ENCODE results near the gene PCSK4.

The PCSK4 gene

GRCh38 chr19:1468821-1469254 lies 21.3 kb downstream of the PCSK4 start:
- DNase-seq (ENCODE audit: extremely low read depth, insufficient read length) = peak; percentile 33
- no peaks in the 10 kb centered on the region; the same call in 1 of the 2 replicates for H3K36me3 ChIP-seq (ENCODE audit: control insufficient read depth, insufficient read depth, low read length)
- no peak overlapping the region for H3K4me3 ChIP-seq (replicated peaks; ENCODE audit: low read depth, low read length)
- H3K27me3 ChIP-seq (replicated peaks; ENCODE audit: control insufficient read depth, insufficient read depth, low read length) = no peaks in the 10 kb centered on the region; the same call in 1 of the 2 replicates
- no peak for TF ChIP-seq CTCF (IDR thresholded peaks at IDR 0.05; ENCODE audit: insufficient read depth, low read length, poor library complexity, severe bottlenecking)

- Histone ChIP-seq H3K27me3 (replicated peaks; ENCODE audit: control insufficient read depth, insufficient read depth, low read length) (no peaks in the 10 kb centered on the region; the same call in 1 of the 2 replicates), H3K4me3 (replicated peaks; ENCODE audit: low read depth, low read length) (no peak overlapping the region), H3K36me3 (ENCODE audit: control insufficient read depth, insufficient read depth, low read length) (no peaks in the 10 kb centered on the region)
- peak; percentile 18 for DNase-seq (ENCODE audit: extremely low read depth, insufficient read length)
- no peak for TF ChIP-seq CTCF (IDR thresholded peaks at IDR 0.05; ENCODE audit: insufficient read depth, low read length, poor library complexity, severe bottlenecking)
Observed at GRCh38 chr19:1468274-1468820, 21.8 kb downstream of the PCSK4 start.

GRCh38 chr19:1467490-1468273 lies 22.5 kb downstream of the PCSK4 start:
- DNase-seq (ENCODE audit: extremely low read depth, insufficient read length) = peak; percentile 16
- no peaks in the 10 kb centered on the region for H3K36me3 ChIP-seq (ENCODE audit: control insufficient read depth, insufficient read depth, low read length)
- H3K4me3 ChIP-seq (replicated peaks; ENCODE audit: low read depth, low read length) = no peak overlapping the region
- no peaks in the 10 kb centered on the region; the same call in 1 of the 2 replicates for H3K27me3 ChIP-seq (replicated peaks; ENCODE audit: control insufficient read depth, insufficient read depth, low read length)
- no peak for TF ChIP-seq CTCF (IDR thresholded peaks at IDR 0.05; ENCODE audit: insufficient read depth, low read length, poor library complexity, severe bottlenecking)

- no peak for DNase-seq (ENCODE audit: extremely low read depth, insufficient read length)
- Histone ChIP-seq H3K27me3 (replicated peaks; ENCODE audit: control insufficient read depth, insufficient read depth, low read length) (no peaks in the 10 kb centered on the region; the same call in 1 of the 2 replicates), H3K4me3 (replicated peaks; ENCODE audit: low read depth, low read length) (no peak overlapping the region), H3K36me3 (ENCODE audit: control insufficient read depth, insufficient read depth, low read length) (no peaks in the 10 kb centered on the region)
- TF ChIP-seq CTCF (IDR thresholded peaks at IDR 0.05; ENCODE audit: insufficient read depth, low read length, poor library complexity, severe bottlenecking) = no peak
Observed at GRCh38 chr19:1467215-1467489, 23.0 kb downstream of the PCSK4 start.

GRCh38 chr19:1466461-1467214 lies 23.5 kb downstream of the PCSK4 start:
- DNase-seq (ENCODE audit: extremely low read depth, insufficient read length) = peak; percentile 21
- H3K36me3 ChIP-seq (ENCODE audit: control insufficient read depth, insufficient read depth, low read length) = no peaks in the 10 kb centered on the region
- no peak for TF ChIP-seq CTCF (IDR thresholded peaks at IDR 0.05; ENCODE audit: insufficient read depth, low read length, poor library complexity, severe bottlenecking)
- H3K4me3 ChIP-seq (replicated peaks; ENCODE audit: low read depth, low read length) = no peak overlapping the region
- H3K27me3 ChIP-seq (replicated peaks; ENCODE audit: control insufficient read depth, insufficient read depth, low read length) = no peaks in the 10 kb centered on the region; the same call in 1 of the 2 replicates

Measured in GM06990 (cell line).